GM04504 (cell line): Measurements from ENCODE around the gene DGCR8.

Experiments used
- DNase-seq: peaks from one replicate; pipeline ENCODE4 v3.0.0-alpha.2; 2012; ENCODE audit warnings: low read depth

Gene DGCR8

DNA sequence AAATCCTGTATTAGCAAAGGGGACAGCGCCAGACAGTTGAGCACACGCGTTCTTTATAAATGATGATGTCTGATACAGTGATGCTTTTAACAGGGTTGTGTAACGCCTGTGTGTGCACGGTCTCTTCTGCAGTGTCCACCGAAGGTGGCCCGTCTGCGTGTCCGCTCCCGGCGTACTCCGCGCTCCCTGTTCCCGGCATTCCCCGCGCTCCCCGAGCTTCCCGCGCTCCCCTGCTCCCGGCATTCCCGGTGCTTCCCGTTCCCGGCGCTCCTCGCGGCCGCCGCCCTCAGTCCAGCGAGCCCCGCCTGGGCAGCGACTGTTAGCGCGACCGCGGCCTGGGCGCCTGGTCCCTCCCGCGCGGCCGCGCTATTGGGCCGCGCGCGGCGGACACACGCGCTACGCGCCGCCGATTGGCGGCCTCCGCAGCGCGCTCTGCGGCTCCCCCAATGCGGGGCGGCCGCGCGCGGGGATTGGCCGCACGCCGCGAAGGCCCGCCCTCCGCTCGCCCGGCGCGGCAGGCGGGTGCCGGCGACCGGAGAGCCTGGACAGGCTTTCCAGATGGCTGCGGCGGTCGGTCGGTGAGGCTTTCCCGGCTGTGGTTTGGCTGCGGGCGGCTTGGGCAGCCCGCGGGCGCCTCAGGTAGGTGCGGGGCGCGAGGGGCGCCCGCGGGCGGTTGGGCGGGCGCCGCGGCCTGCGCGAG is at the start of gene DGCR8:
Gene DGCR8, plus strand, starts transcription at position 497 of the 700 bp plus-strand sequence. CDS start 5,723 bp downstream, outside the sequence.
- peak; percentile 95 for DNase-seq

DNA sequence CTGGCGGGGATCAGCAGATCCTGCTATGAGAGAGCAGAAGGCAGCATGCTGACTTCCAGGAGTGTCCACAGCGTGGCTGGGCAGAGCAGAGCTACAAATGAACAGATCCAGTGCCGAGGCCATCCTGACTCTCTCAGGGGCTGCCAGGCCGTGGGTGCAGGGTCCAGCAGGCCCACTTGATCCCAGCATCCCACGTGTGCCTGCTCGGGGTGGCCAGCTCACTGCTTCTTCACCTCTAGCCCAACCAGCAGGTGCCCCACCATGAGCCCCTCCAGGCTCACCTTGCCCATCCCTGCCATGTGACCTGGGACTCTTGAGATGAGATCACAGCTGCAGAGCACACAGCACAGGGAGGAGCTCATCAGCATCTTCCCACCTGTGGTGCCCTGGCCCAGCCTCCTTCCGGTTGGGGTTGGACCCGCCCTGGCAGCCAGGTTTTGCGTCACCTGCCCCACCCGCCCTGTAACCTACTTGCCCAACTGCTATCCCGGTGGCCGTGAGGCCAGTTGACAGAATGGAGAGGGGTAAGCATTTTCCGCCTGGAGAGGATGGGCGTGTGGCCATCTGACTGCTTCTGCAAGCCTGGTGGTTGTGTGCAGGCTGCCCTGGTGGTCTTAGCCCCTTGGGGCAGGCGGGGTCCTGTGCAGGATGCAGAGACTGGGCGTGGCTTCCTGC is 48.2 kb upstream of the DGCR8 start:
- no peak for DNase-seq

- DNase-seq, result no peak
Observed at GRCh38 chr22:20032407-20032991, 47.5 kb upstream of the DGCR8 start.

DNA sequence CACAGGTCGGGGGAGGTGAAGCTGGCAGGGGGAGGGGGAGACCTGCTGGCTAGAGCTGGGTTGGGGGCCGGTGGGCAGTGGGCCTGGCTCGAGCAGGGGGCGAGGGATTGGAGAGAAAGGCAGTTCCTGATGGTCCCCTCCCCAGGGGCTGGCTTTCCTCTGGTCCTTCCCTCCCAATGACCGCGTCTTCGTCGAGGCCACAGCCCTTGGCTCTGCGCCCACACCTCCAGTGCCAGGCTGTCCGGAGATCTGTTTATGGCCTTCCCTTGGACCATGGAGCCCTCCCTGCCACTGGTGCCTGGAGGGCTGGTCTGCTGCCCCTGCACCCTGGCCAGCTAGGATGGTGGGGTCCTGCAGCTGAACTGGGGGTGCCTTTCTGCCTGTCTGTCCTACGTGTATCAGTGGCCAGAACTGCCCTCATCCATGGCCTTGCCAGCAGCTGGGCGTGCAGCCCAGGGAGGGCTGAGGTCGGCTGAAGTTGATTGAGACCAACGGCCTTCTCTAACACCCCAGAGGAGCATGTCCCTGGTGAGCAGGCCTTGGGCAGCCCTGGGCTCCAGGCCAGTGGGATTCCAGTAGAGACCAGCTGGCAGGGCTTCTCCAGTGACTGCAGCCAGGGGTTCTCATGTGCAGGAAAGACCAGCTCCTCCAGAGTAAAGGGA is 46.9 kb upstream of the DGCR8 start:
- no peak for DNase-seq

- DNase-seq, result no peak
Observed at GRCh38 chr22:20034143-20034542, 45.9 kb upstream of the DGCR8 start.

GRCh38 chr22:20035375-20036083 is 44.5 kb upstream of the DGCR8 start:
- DNase-seq, result no peak

- no peak for DNase-seq
Observed at GRCh38 chr22:20036084-20036482, 44.0 kb upstream of the DGCR8 start.

- DNase-seq, result no peak
Observed at GRCh38 chr22:20036535-20037392, 43.3 kb upstream of the DGCR8 start.

DNA sequence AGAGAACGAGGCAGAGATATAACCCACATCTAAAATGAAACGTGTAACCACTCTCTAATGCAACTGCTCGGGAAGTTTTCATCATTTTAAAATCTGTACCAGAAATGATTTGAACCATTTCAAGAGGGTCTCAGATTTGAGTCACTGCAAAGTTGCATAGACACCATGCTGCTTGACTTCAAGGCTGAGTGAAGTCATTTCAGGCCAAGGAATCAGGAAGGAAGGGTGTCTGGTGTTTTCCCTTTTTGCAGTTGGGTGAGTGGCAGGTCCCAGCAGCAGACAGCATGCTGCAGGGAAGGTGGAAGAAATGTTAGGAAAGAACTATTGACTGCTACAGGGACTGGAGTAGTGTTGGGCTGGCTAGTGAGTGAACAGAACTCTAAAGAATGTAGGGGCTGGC is 42.6 kb upstream of the DGCR8 start:
- no peak for DNase-seq

GRCh38 chr22:20038574-20038973 is 41.5 kb upstream of the DGCR8 start:
- DNase-seq, result no peak

GRCh38 chr22:20039683-20040325 is 40.2 kb upstream of the DGCR8 start:
- DNase-seq, result no peak

DNA sequence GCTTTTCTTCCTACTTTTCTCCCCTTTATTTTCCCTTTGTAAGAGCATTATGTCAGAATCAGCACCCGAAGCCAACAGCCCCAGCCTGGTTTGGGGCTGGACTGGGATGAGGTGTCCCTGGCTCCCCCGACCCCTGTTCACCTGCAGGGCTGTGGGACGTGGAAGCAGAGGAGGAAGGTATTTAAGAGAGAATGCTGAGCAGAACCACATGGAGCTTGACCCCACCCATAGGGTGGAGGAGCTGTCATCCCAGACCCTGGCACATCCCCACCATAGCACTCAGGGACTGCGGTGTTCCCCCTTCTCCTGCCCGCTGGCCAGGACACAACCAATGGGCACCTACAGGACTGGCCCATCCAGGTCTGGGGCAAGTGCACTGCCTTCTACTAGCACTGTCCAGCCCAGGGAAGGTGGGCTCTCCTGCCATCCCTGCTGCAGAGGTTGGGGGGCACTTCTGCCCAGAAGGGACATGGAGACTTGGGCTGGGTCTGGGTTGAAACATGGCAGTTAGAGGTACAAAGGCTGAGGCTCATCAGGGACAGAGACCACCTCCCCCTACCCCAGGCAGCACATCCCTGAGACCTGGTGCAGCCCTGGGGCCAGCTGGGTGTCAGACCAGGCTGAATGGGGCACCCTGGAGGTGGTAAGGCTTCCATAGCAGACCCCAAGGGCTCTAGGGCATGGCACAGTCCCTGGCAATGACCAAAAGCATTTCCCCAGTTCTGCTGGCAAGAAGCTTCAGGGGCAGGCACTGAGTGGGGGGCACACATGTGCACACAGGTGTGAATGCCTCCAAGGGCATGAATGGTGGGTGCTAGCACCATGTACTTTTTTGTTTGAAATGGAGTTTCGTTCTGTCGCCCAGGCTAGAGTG is 39.5 kb upstream of the DGCR8 start:
- DNase-seq, result no peak

GRCh38 chr22:20043057-20043996 is 36.7 kb upstream of the DGCR8 start:
- no peak for DNase-seq

DNA sequence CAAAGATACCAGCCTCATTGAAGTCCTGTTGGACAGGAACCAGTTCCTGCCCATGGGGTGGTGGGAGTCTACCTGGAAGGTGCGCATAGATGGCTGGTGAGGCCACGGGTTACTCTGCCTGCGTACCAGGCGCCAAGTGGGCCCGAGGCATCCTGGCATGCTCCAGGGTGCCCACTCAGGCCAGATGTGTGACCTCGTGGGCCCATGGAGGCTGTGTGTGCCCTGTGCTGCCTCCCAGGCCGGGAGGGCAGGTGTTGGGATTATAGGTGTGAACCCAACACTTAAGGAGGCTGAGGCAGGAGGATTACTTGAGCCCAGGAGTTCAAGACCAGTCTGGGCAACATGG is 36.1 kb upstream of the DGCR8 start:
- no peak for DNase-seq

DNA sequence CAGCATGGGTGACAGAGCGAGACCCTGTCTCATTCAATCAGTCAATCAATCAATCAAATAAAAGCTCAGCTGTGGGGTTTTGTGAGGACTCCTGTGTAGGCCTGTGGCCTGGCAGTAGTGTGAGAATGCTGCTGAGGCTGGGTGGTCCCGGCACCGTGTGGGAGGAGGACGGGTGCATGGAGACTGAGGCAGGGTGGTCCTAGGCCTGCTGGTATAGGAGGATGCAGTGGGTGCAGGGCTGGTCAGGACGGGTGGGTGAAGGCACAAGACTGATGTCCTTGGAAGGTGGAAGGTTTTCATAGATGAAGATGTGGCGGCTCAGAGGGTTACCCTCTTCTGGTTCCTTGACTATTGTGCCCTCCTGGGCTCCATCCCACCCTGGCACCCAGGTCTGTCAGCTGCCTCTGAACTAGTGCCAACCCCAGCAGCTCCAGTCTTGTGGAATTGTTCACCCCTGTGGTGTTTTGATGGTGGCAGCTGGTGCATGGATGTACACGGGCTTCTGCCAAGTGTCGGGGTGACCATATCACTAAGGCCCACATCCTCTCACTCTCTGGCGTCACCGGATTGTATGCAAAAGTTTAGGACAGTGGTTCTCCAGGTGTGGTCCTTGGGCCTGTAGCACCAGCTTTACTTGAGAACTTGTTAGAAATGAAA is 35.4 kb upstream of the DGCR8 start:
- DNase-seq, result no peak

DNA sequence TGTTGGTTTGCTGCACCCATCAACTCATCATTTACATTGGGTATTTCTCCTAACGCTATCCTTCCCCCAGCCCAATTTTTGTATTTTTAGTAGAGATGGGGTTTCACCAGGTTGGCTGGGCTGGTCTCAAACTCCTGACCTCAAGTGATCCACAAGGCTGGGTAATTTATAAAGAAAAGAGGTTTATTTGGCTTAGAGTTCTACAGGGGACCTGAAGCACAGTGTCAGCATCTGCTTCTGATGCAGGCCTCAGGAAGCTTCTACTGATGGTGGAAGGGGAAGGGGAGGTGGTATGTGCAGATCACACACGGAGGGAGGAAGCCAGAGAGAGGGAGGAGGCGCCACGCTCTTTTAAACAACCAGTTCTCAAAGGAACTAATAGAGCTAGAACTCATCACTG is 33.3 kb upstream of the DGCR8 start:
- no peak for DNase-seq

DNA sequence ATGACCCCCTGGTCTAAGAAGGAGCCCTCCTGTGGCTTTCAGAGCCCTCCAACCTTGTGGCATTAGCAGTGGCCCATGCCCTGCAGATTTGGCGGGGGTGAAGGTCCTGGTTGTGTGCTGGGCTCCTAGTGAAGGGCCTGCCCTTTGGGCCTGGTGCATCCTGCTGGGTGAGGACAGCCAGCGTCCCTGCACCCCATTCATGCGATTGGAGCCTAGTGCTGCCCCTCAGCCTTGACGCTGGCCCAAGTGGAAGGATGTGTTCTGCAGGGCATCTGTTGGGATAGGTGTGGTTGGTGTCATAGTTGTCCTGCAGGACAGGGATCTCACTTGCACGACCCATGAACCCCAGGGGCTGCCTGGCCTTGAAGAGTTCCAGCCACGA is 28.1 kb upstream of the DGCR8 start:
- no peak for DNase-seq
